ENCODE data around the gene MDGA2.

- no peak for TF ChIP-seq TAF1 (IDR thresholded peaks at IDR 0.05; ENCODE audit: low read depth)
- no peak for TF ChIP-seq CREB1 (IDR thresholded peaks at IDR 0.05; ENCODE audit: low read depth)
- no peak for TF ChIP-seq NFIC (IDR thresholded peaks at IDR 0.05)
- TF ChIP-seq TCF12 (IDR thresholded peaks at IDR 0.05; ENCODE audit: low read depth), result no peak
- TF ChIP-seq EP300 (IDR thresholded peaks at IDR 0.05; ENCODE audit: borderline replicate concordance), result no peak
- TF ChIP-seq CEBPB (IDR thresholded peaks at IDR 0.05), result no peak
Observed at GRCh38 chr14:47389535-47389934, 285.9 kb downstream of the MDGA2 start.
